HG02852 (cell line): ENCODE data around the gene ACVR2B.

Experiments used
- ATAC-seq: cut with Tn5 transposase; IDR thresholded peaks from one replicate; pipeline ENCODE4 v1.9.1; 2021; ENCODE audit warnings: mild to moderate bottlenecking, moderate library complexity; ENCODE audit not compliant: unreplicated experiment

The ACVR2B gene

GRCh38 chr3:38524141-38524739, 70.5 kb downstream of the ACVR2B start:
- ATAC-seq, result no peak

DNA sequence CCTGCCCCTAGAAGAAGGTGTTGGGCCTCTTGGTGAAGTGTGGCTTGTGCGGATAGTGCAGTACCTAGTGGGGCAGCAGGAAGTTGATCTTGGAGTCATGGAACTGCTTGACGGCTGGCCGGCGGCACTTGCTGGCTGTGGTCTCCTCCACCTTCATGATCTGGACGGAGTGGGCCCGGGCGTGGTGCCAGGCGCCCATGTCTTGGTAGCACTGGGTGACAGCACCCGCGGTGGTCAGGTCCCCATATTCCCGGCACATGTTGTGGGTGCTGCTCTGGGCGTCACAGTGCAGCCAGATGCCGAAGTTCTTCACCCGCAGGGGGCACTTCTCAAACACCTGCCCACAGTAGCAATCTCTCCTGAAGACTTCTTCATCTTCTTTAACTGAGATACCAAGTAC, 73.1 kb downstream of the ACVR2B start:
- ATAC-seq, result no peak

GRCh38 chr3:38528457-38528856, 74.8 kb downstream of the ACVR2B start:
- no peak for ATAC-seq

- ATAC-seq, result no peak
These were observed 78.8 kb downstream of the ACVR2B start for GRCh38 chr3:38532529-38532928.

GRCh38 chr3:38533285-38533976, 79.7 kb downstream of the ACVR2B start:
- no peak for ATAC-seq

GRCh38 chr3:38534180-38534579, 80.5 kb downstream of the ACVR2B start:
- no peak for ATAC-seq

- no peak for ATAC-seq
These were observed 80.9 kb downstream of the ACVR2B start for GRCh38 chr3:38534604-38535003.

DNA sequence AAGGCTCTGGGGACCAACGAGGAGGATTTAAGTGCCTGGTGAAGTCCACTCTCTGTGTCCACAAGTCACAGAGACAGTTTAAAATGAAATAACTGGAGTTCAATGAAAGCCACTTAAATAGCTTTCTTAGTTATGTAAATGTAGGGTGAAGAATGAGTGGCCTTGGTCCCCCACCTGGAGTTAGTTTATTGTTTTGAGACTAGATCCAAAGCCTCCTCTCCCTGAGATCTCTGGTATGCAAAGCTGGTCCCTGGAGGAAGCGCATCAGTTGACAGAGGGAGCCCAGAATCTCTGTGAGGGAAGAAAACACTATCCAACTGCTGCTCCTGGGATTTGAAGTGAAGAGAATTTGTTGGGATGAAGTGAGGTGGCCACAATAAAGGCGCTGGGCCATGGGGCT, 83.0 kb downstream of the ACVR2B start:
- ATAC-seq, result no peak

DNA sequence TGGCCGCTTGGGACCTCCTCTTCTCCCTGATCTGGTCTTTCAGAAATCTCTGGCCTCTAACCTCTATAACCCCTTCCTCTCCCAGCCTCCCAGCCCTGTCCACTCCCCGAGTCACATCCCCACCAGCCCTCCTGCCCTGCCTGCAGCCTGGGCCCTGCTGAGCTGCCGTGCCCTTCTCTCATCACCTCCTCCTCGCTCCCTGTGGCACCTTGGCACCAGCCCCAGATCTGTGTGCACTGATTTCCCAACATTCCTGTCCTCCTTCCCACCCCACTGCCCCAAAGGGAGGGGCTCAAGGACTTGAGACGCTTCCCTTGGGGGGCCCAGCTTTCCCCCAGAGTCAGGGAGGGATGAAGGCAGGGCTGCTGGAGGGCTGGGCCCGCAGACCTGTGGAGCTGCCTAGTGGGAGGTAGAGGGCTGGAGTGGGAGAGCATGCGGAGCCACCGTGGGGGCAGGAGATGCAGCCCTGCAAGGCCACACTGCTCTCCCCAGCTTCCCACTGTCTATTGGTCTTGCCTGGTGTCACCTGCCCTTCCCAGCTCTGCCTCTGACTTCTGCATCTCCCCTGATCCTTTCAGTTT, 85.2 kb downstream of the ACVR2B start:
- no peak for ATAC-seq

DNA sequence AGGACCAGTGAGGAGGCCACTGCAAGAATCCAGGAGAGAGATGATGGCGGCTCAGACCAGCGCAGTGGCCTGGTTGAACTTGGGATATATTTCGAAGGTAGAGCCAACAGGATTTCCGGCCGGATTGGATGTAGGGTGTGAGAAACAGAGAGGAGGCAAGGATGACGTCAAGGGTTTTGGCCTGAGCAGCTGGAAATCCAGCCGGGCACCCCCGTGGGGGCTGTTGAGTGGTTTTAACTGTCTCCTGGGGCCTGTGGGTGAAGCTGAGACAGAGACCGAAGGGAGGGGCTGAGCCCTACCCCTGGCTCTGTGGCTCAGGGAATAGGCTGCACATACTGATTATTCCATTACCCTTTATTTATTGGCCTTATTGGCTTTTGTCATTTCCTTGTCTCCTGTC, 88.1 kb downstream of the ACVR2B start:
- no peak for ATAC-seq
